Suprapubic skin (tissue), 4 donors: ENCODE data around the gene TRIM41. TPM values are rescaled to one million over a fixed set of nuclear protein-coding genes. Genes with fewer than 3 reads are reported as not detected.

Source experiments
- DNase-seq, 2 donors: peaks; one replicate each; pipeline ENCODE4 v3.0.0-alpha.2; 2019; ENCODE audit warnings: low spot score in 2 of 2
- H3K27ac ChIP-seq: fragments of 200-600 bp; sonication (generic); one replicate; pipeline ENCODE4 v1.5.1; 2019
- H3K27me3 ChIP-seq: fragments of 200-600 bp; sonication (generic); one replicate; pipeline ENCODE4 v1.5.1; 2019
- H3K36me3 ChIP-seq: fragments of 200-600 bp; sonication (generic); one replicate; pipeline ENCODE4 v1.5.1; 2019
- H3K4me1 ChIP-seq: fragments of 200-600 bp; sonication (generic); one replicate; pipeline ENCODE4 v1.5.1; 2019
- H3K4me3 ChIP-seq: fragments of 200-600 bp; sonication (generic); one replicate; pipeline ENCODE4 v1.5.1; 2019; ENCODE audit warnings: mild to moderate bottlenecking
- H3K9me3 ChIP-seq: fragments of 200-600 bp; sonication (generic); one replicate; pipeline ENCODE4 v1.5.1; 2019
- EP300 ChIP-seq: sonication (generic); formaldehyde crosslinking; IDR thresholded peaks from one replicate; pipeline ENCODE4 v1.6.1; 2017; ENCODE audit warnings: antibody characterized with exemption
- POLR2A ChIP-seq, 2 donors: fragments of 450-650 bp; IDR thresholded peaks; one replicate each; pipeline ENCODE4 v1.6.1; 2017; ENCODE audit warnings: antibody characterized with exemption in 2 of 2, mild to moderate bottlenecking in 2 of 2, moderate library complexity in 2 of 2
- POLR2AphosphoS5 ChIP-seq, 3 donors: sonication (generic); formaldehyde crosslinking; IDR thresholded peaks; one replicate each; pipeline ENCODE4 v1.6.1; 2017; ENCODE audit warnings: antibody characterized with exemption in 3 of 3
- WGBS: methylation state at CpG from one replicate; pipeline ENCODE4 v1.1.5; 2018; 5-methylcytosine and 5-hydroxymethylcytosine counted together
- total RNA-seq, 4 donors: library from RNA; depleted of rRNA; stranded (reverse); fragments of >200 nt; gene quantifications; one replicate each; pipeline ENCODE4 v1.1.0, GENCODE V29; 2016
- TF ChIP-seq, protein P1 (sequence below), 2 donors: fragments of 200-600 bp in 1 of 2; fragments of 450-650 bp in 1 of 2; sonication (generic) in 1 of 2; IDR thresholded peaks; one replicate each; pipeline ENCODE4 v1.5.1; 2016 to 2019; ENCODE audit warnings: antibody characterized with exemption in 2 of 2, mild to moderate bottlenecking in 1 of 2, moderate library complexity in 1 of 2

TRIM41 gene
- total RNA-seq, 4 donors from 2014 or later = 13.3 to 23.3 (median 16.2) TPM

GRCh38 chr5:181182651-181183050, 40.4 kb upstream of the TRIM41 start:
- Histone ChIP-seq H3K27me3 (no peaks in the 10 kb centered on the region), H3K27ac (no peak overlapping the region), H3K36me3 (no peaks in the 10 kb centered on the region), H3K4me3 (no peak overlapping the region), H3K9me3 (no peaks in the 10 kb centered on the region), H3K4me1 (peaks cover 15% of the 10 kb centered on the region)
- TF ChIP-seq, protein P1, sequence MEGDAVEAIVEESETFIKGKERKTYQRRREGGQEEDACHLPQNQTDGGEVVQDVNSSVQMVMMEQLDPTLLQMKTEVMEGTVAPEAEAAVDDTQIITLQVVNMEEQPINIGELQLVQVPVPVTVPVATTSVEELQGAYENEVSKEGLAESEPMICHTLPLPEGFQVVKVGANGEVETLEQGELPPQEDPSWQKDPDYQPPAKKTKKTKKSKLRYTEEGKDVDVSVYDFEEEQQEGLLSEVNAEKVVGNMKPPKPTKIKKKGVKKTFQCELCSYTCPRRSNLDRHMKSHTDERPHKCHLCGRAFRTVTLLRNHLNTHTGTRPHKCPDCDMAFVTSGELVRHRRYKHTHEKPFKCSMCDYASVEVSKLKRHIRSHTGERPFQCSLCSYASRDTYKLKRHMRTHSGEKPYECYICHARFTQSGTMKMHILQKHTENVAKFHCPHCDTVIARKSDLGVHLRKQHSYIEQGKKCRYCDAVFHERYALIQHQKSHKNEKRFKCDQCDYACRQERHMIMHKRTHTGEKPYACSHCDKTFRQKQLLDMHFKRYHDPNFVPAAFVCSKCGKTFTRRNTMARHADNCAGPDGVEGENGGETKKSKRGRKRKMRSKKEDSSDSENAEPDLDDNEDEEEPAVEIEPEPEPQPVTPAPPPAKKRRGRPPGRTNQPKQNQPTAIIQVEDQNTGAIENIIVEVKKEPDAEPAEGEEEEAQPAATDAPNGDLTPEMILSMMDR (IDR thresholded peaks at IDR 0.05) = no peak
- no peak for TF ChIP-seq POLR2A (IDR thresholded peaks at IDR 0.05)
- no peak for TF ChIP-seq EP300
- TF ChIP-seq POLR2AphosphoS5 (IDR thresholded peaks at IDR 0.05) = no peak
- no peak for DNase-seq
- WGBS = 59% methylated on average over 12 of the region's 12 CpGs

DNA sequence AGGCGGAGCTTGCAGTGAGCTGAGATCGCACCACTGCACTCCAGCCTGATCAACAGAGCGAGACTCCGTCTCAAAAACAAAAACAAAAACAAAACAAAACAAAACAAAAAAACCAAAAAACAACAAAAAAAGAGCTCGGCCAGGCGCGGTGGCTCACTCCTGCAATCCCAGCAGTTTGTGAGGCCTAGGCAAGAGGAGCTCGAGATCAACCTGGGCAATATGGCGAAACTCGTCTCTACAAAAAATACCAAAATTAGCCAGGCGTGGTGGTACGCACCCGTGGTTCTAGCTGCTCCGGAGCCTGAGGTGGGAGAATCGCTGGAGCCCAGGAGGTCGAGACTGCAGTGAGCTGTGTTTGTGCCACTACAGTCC, 38.2 kb upstream of the TRIM41 start:
- peaks cover 27% of the 10 kb centered on the region for H3K4me1 ChIP-seq
- H3K36me3 ChIP-seq = no peaks in the 10 kb centered on the region
- no peak for DNase-seq
- 86% methylated on average over 16 of the region's 16 CpGs for WGBS
- H3K9me3 ChIP-seq = no peaks in the 10 kb centered on the region
- no peaks in the 10 kb centered on the region for H3K27me3 ChIP-seq
- H3K4me3 ChIP-seq = peak overlapping the region; percentile 52
- TF ChIP-seq EP300 = no peak
- TF ChIP-seq, protein P1 (IDR thresholded peaks at IDR 0.05) = no peak
- TF ChIP-seq POLR2AphosphoS5 (IDR thresholded peaks at IDR 0.05) = no peak
- TF ChIP-seq POLR2A (IDR thresholded peaks at IDR 0.05) = no peak
- H3K27ac ChIP-seq = no peak overlapping the region

DNA sequence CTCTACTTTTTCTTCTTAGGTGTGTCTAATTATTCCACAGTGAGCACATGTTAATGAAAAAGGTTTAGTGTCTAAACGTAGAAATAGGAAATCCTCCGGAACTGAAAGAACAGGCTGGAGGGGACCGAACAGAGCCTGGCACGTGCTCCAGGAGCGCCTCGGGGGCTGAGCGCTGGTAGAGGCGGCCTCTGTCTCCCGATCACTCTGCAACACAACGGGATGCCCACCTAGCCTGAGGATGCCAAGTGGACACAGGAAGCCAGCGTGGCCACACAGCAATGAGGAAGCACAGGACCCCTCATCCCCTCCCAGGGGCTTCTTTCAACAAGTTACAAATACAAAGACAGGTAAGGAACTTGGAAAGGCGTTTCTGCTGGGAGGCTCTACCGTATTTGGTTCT, 37.5 kb upstream of the TRIM41 start:
- no peak for DNase-seq
- TF ChIP-seq EP300 (no peak), POLR2AphosphoS5 (IDR thresholded peaks at IDR 0.05) (no peak)
- no peak overlapping the region for H3K4me3 ChIP-seq
- WGBS = 91% methylated on average over 13 of the region's 13 CpGs
- H3K9me3 ChIP-seq = no peaks in the 10 kb centered on the region
- H3K27ac ChIP-seq = no peak overlapping the region
- H3K36me3 ChIP-seq = no peaks in the 10 kb centered on the region
- H3K4me1 ChIP-seq = peaks cover 33% of the 10 kb centered on the region
- no peaks in the 10 kb centered on the region for H3K27me3 ChIP-seq

- Histone ChIP-seq H3K4me3 (no peak overlapping the region), H3K36me3 (no peaks in the 10 kb centered on the region), H3K27me3 (no peaks in the 10 kb centered on the region), H3K4me1 (peaks cover 33% of the 10 kb centered on the region), H3K9me3 (no peaks in the 10 kb centered on the region), H3K27ac (no peak overlapping the region)
- 76% methylated on average over 6 of the region's 6 CpGs for WGBS
- no peak for DNase-seq
- TF ChIP-seq EP300 (no peak), POLR2A (IDR thresholded peaks at IDR 0.05) (no peak), POLR2AphosphoS5 (IDR thresholded peaks at IDR 0.05) (no peak)
- TF ChIP-seq, protein P1 (IDR thresholded peaks at IDR 0.05) = no peak
These were observed 37.1 kb upstream of the TRIM41 start for GRCh38 chr5:181186022-181186421.

DNA sequence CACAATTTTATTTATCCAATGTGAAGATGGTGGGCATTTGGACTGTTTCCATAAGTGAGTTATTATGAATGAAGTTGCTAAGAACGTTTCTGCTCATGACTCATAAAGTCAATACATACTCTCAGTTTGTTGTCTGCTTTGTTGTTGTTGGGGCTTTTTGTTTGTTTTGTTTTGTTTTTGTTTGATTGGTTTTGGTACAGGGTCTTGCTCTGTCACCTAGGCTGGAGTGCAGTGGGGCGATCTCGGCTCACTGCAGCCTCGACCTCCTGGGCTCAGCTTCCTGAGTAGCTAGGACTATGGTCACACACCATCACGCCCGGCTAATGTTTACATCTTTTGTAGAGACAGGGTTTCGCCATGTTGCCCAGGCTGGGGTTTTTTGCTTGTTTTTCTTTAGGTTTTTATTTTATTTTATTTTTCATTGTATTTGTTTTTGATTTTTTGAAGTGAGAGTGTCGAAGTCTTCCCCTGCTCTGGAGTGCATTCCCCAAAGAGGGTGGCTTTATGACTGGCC, 36.0 kb upstream of the TRIM41 start:
- Histone ChIP-seq H3K4me1 (peaks cover 34% of the 10 kb centered on the region), H3K4me3 (no peak overlapping the region), H3K36me3 (no peaks in the 10 kb centered on the region), H3K9me3 (no peaks in the 10 kb centered on the region), H3K27me3 (no peaks in the 10 kb centered on the region), H3K27ac (peak overlapping the region; percentile 24)
- TF ChIP-seq EP300 (no peak), POLR2A (IDR thresholded peaks at IDR 0.05) (no peak), POLR2AphosphoS5 (IDR thresholded peaks at IDR 0.05) (no peak)
- TF ChIP-seq, protein P1 (IDR thresholded peaks at IDR 0.05) = no peak
- WGBS = 55% methylated on average over 8 of the region's 8 CpGs
- DNase-seq = no peak
